ENCODE results near the gene CCS.

GRCh38 chr11:66570850-66571180, 22.2 kb upstream of the CCS start:
- TF ChIP-seq, protein P1, sequence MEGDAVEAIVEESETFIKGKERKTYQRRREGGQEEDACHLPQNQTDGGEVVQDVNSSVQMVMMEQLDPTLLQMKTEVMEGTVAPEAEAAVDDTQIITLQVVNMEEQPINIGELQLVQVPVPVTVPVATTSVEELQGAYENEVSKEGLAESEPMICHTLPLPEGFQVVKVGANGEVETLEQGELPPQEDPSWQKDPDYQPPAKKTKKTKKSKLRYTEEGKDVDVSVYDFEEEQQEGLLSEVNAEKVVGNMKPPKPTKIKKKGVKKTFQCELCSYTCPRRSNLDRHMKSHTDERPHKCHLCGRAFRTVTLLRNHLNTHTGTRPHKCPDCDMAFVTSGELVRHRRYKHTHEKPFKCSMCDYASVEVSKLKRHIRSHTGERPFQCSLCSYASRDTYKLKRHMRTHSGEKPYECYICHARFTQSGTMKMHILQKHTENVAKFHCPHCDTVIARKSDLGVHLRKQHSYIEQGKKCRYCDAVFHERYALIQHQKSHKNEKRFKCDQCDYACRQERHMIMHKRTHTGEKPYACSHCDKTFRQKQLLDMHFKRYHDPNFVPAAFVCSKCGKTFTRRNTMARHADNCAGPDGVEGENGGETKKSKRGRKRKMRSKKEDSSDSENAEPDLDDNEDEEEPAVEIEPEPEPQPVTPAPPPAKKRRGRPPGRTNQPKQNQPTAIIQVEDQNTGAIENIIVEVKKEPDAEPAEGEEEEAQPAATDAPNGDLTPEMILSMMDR (IDR thresholded peaks at IDR 0.05; ENCODE audit: poor library complexity) = no peak
- TF ChIP-seq EZH2phosphoT487 (IDR thresholded peaks at IDR 0.05; ENCODE audit: low read depth, severe bottlenecking, unreplicated experiment) = no peak

All from hepatocyte (in vitro differentiated cells).